HG02884 (cell line): ENCODE measurements around the gene ERCC5.

Experiments
- ATAC-seq: cut with Tn5 transposase; IDR thresholded peaks from one replicate; pipeline ENCODE4 v1.9.1; 2021; ENCODE audit warnings: mild to moderate bottlenecking, moderate library complexity; ENCODE audit not compliant: unreplicated experiment

Gene ERCC5

DNA sequence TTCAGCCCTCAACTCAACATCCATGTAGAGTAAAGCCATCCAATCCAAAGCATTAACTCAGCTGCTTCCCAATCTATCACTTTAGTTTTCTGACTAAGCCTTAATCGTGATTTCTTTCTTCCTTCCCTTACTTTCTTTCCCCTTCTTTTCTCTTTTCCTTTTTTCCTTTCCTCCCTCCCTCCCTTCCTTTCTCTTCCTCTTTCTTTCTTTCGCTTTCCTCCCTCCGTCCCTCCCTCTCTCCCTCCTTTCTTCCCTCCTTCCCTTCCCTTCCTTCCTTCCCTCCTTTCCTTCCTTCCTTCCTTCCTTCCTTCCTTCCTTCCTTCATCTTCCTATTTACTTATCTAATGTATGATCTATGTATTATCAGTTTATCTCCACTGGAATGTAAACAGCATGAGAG is 71.2 kb downstream of the ERCC5 start:
- ATAC-seq = no peak

DNA sequence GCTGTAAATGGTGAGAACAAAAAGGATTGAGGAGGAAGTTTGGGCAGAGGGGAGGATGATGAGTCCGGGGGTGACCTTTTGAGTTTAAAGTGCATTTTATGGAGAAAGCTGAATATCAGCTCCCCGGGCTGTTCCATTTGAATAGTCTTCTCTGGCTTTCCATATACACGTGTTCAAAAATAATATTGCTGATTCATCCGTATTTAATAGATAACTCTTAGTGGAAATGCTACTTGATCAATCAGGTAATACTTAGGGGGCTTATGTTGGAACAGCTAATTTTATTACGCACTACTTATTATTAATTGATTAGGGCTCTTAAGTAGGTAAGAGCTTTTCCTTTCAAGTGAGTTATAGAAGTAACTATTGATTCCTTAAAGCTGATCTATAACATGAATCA is 76.4 kb downstream of the ERCC5 start:
- no peak for ATAC-seq
